Ascending aorta (tissue), 2 donors: Measurements from ENCODE around the gene TNRC18. TPM values are rescaled to one million over a fixed set of nuclear protein-coding genes. Genes with fewer than 3 reads are reported as not detected.
"Not testable (repeated sequence)": the region's sequence is repeated elsewhere in the genome, so short reads cannot be mapped to it uniquely, and the experiment has no call there.

Experiments used
- DNase-seq, 2 donors: peaks; one replicate each; pipeline ENCODE4 v3.0.0-alpha.2; 2019; ENCODE audit warnings: low spot score in 2 of 2
- H3K27ac ChIP-seq, 2 donors: fragments of 200-600 bp; sonication (generic); one replicate each; pipeline ENCODE4 v1.5.1; 2016 to 2017; ENCODE audit warnings: mild to moderate bottlenecking in 1 of 2
- H3K27me3 ChIP-seq: fragments of 200-600 bp; sonication (generic); one replicate; pipeline ENCODE4 v1.5.1; 2017
- H3K36me3 ChIP-seq, 2 donors: fragments of 200-600 bp; sonication (generic); one replicate each; pipeline ENCODE4 v1.5.1; 2016
- H3K4me1 ChIP-seq, 2 donors: fragments of 200-600 bp; sonication (generic); one replicate each; pipeline ENCODE4 v1.5.1; 2016 to 2017; ENCODE audit warnings: mild to moderate bottlenecking in 1 of 2
- H3K4me3 ChIP-seq, 2 donors: fragments of 200-600 bp; sonication (generic); one replicate each; pipeline ENCODE4 v1.5.1; 2016 to 2017; ENCODE audit warnings: mild to moderate bottlenecking in 1 of 2
- H3K9me3 ChIP-seq, 2 donors: fragments of 200-600 bp; sonication (generic); one replicate each; pipeline ENCODE4 v1.5.1; 2016
- intact Hi-C: fragments of 100-400 bp; cut with DNase I; formaldehyde crosslinking; loops from one replicate; pipeline ENCODE4 v1.15.1; 2023
- total RNA-seq: library from RNA; depleted of rRNA; stranded (reverse); fragments of >200 nt; gene quantifications from one replicate; pipeline ENCODE4 v1.1.0, GENCODE V29; 2016
- TF ChIP-seq, protein P1 (sequence below), 3 experiments: fragments of 200-600 bp in 2 of 3; fragments of 450-650 bp in 1 of 3; sonication (generic) in 2 of 3; IDR thresholded peaks; one replicate each; pipeline ENCODE4 v1.5.1; 2016 to 2019; ENCODE audit warnings: antibody characterized with exemption in 3 of 3, mild to moderate bottlenecking in 1 of 3, moderate library complexity in 1 of 3

Gene TNRC18
- total RNA-seq, 1 donor from 2014 or later: 240 TPM

- DNase-seq: no peak
- H3K9me3 ChIP-seq: no peaks in the 10 kb centered on the region
- H3K4me3 ChIP-seq: no peak overlapping the region
- H3K27me3 ChIP-seq: no peaks in the 10 kb centered on the region
- TF ChIP-seq, protein P1, sequence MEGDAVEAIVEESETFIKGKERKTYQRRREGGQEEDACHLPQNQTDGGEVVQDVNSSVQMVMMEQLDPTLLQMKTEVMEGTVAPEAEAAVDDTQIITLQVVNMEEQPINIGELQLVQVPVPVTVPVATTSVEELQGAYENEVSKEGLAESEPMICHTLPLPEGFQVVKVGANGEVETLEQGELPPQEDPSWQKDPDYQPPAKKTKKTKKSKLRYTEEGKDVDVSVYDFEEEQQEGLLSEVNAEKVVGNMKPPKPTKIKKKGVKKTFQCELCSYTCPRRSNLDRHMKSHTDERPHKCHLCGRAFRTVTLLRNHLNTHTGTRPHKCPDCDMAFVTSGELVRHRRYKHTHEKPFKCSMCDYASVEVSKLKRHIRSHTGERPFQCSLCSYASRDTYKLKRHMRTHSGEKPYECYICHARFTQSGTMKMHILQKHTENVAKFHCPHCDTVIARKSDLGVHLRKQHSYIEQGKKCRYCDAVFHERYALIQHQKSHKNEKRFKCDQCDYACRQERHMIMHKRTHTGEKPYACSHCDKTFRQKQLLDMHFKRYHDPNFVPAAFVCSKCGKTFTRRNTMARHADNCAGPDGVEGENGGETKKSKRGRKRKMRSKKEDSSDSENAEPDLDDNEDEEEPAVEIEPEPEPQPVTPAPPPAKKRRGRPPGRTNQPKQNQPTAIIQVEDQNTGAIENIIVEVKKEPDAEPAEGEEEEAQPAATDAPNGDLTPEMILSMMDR (IDR thresholded peaks at IDR 0.05): no peak
- no peak overlapping the region for H3K27ac ChIP-seq
- no peaks in the 10 kb centered on the region for H3K36me3 ChIP-seq
- H3K4me1 ChIP-seq: no peaks in the 10 kb centered on the region
- intact Hi-C loops: no loop called here
Measured at GRCh38 chr7:5276611-5277010, 147.0 kb downstream of the TNRC18 start.

GRCh38 chr7:5276123-5276522 is 147.5 kb downstream of the TNRC18 start:
- DNase-seq, H3K4me1 ChIP-seq, H3K27me3 ChIP-seq, H3K4me3 ChIP-seq, H3K9me3 ChIP-seq, intact Hi-C loops, H3K27ac ChIP-seq, H3K36me3 ChIP-seq: not testable (repeated sequence)

DNA sequence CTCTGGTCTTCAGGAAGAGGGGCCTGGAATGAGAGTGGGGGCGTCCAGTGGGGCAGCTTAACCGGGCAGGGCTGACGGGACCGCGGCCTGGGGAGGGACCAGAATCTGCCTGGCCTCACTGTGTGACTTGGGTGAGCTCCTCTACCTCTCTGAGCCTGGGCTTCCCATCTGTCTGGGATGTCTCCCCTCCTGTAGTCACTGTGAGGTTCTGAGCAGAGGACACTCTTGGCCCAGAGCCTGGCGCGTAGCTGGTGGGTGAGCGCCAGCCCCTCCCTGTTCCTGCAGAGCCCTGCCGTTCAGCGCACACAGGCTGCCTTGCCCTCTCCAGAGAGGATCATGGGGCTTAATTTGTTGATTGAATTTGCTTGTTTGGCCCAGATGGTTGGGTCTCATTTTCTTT is 148.1 kb downstream of the TNRC18 start:
- H3K27ac ChIP-seq, H3K9me3 ChIP-seq, H3K4me1 ChIP-seq, H3K4me3 ChIP-seq, intact Hi-C loops, H3K27me3 ChIP-seq, H3K36me3 ChIP-seq, DNase-seq: not testable (repeated sequence)

DNA sequence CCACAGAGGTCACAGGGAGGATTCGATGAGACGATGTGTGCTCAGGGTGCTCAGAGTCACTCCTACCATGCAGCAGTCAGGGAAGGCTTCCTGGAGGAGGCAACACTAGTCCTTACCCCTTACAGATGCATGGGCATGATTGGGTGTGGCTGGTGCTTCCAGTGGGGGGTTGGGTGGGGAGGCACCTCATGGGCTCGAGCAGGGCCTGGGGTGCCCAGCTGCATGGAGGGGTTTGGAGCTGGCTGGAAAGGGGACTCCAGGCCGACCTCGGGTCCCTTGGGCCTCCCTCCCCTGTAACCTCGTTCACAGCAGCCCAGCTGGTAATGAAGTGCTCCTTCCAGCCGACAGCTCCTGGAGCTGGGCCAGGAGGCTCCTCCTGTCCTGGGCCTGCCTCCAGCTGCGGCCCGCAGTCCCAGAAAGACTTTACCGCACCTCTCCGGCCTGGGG is 148.6 kb downstream of the TNRC18 start:
- H3K27me3 ChIP-seq, H3K4me1 ChIP-seq, H3K36me3 ChIP-seq, H3K9me3 ChIP-seq, DNase-seq, H3K4me3 ChIP-seq, intact Hi-C loops, H3K27ac ChIP-seq: not testable (repeated sequence)

- no peaks in the 10 kb centered on the region for H3K9me3 ChIP-seq
- TF ChIP-seq, protein P1 (IDR thresholded peaks at IDR 0.05): no peak
- no peak for DNase-seq
- intact Hi-C loops: no loop called here
- H3K27ac ChIP-seq: no peak overlapping the region
- H3K4me3 ChIP-seq: no peak overlapping the region
- no peaks in the 10 kb centered on the region for H3K4me1 ChIP-seq
- no peaks in the 10 kb centered on the region for H3K27me3 ChIP-seq
- H3K36me3 ChIP-seq: no peaks in the 10 kb centered on the region
Measured at GRCh38 chr7:5274441-5274840, 149.2 kb downstream of the TNRC18 start.

GRCh38 chr7:5273831-5274405 is 149.7 kb downstream of the TNRC18 start:
- intact Hi-C loops, H3K4me1 ChIP-seq, H3K27me3 ChIP-seq, H3K9me3 ChIP-seq, H3K27ac ChIP-seq, H3K36me3 ChIP-seq, H3K4me3 ChIP-seq, DNase-seq: not testable (repeated sequence)

GRCh38 chr7:5270788-5271187 is 152.8 kb downstream of the TNRC18 start:
- no peak overlapping the region for H3K4me3 ChIP-seq
- TF ChIP-seq, protein P1 (IDR thresholded peaks at IDR 0.05): no peak
- no peaks in the 10 kb centered on the region for H3K36me3 ChIP-seq
- H3K9me3 ChIP-seq: no peaks in the 10 kb centered on the region
- intact Hi-C loops: no loop called here
- DNase-seq: no peak
- no peak overlapping the region for H3K27ac ChIP-seq
- no peaks in the 10 kb centered on the region for H3K4me1 ChIP-seq
- H3K27me3 ChIP-seq: no peaks in the 10 kb centered on the region

DNA sequence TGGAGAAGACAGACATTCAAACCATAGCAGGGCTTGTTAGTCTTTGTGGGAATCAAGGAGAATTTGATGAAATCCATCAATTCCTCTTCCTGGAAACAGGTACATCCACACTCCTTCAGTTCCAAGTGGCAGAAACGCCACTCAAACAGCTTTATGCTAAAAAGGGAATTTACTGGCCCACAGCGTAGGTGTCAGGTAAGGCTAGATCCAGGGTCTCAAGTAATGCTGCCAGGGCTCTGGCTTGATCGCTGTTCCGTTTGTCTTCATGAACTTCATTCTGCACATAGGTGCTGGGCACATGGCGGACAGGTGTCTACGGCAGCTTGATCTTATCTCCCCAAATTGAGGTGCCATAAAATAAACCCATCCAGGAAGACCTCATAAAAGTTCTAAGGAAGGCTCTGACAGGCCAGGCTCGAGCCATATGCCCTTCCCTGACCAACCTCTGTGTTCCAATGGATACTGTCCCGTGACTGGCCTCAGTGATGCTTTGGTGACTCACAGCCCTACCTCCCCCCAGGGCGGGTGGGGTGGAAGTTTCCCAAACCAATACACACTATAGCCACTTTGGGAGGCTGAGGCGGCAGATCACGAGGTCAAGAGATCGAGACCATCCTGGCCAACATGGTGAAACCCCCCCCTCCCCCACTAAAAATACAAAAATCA is 153.5 kb downstream of the TNRC18 start:
- H3K4me3 ChIP-seq, H3K4me1 ChIP-seq, H3K9me3 ChIP-seq, H3K27me3 ChIP-seq, intact Hi-C loops, DNase-seq, H3K36me3 ChIP-seq, H3K27ac ChIP-seq: not testable (repeated sequence)

DNA sequence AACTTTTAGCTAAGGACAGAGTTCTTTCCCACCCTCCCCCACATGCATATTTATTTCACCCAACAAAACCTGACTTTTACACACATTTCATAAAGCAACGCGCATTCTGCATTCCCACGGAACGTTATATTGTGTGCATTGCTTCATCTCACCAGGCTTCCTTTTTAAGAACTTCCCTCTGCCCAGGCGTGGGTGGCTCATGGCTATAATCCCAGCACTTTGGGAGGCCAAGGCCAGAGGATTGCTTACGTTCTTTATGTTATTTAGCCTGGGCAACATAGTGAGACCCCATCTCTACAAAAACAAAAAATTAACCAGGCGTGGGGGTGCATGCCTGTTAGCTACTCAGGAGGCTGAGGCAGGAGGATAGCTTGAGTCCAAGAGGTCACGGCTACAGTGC is 155.8 kb downstream of the TNRC18 start:
- intact Hi-C loops, H3K9me3 ChIP-seq, DNase-seq, H3K4me3 ChIP-seq, H3K4me1 ChIP-seq, H3K27ac ChIP-seq, H3K36me3 ChIP-seq, H3K27me3 ChIP-seq: not testable (repeated sequence)
